ENCODE data around the gene TBX4.

GRCh38 chr17:61421460-61421859, 30.8 kb upstream of the TBX4 start:
- TF ChIP-seq CTCF (IDR thresholded peaks at IDR 0.05) (no peak), POLR2A (IDR thresholded peaks at IDR 0.05) (no peak)
